ENCODE measurements around the gene TMEM94.
"Not testable (repeated sequence)": the region's sequence is repeated elsewhere in the genome, so short reads cannot be mapped to it uniquely, and the experiment has no call there.

Gene TMEM94

DNA sequence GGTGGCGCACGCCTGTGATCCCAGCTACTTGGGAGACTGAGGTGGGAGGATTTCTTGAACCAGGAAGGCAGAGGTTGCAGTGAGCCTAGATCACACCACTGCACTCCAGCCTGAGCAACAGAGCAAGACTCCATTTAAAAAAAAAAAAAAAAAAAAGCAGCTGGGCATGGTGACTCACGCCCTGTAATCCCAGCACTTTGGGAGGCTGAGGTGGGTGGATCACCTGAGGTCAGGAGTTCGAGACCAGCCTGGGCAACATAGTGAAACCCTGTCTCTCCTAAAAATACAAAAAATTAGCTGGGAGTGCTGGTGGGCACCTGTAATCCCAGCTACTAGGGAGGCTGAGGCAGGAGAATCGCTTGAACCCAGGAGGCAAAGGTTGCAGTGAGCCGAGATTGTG is 10.5 kb upstream of the TMEM94 start:
- not testable (repeated sequence) for DNase-seq (ENCODE audit: low spot score)

DNA sequence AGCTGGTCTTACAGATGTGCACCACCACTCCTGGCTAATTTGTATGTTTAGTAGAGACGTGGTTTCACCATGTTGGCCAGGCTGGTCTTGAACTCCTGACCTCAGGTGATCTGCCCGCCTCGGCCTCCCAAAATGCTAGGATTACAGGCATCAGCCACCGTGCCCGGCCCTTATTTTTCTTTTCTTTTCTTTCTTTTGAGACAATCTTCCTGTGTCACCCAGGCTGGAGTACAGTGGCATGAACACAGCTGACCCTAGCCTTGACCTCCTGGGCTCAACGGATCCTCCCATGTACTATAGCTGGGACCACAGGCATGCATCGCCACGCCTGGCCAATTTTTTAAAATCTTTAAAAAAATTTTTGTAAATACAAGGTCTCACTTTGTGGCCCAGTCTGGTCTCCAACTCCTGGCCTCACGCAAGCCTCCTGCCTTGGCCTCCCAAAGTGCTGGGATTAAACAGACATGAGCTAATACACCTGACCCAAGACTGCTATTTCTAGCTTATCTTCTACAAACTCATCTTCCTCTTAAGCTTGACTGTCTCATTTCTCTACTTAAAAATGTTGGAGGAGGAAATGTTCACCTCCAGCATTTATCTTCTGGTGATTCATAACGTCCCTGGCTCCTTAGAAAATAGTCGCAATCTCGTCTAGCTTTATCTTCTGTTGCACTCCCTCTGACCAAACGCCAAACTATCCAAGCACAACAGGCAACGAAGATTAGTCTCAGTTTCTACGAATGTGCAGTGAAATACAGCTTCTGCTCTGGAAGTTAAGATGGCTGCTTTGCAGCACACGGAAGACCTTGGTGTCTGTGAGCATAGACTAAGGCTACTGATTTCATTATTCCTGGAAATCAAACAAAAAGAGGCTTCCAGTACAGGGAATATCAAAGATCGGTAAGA is 8.2 kb upstream of the TMEM94 start:
- no peak for DNase-seq (ENCODE audit: low spot score)

- DNase-seq (ENCODE audit: low spot score): no peak
These were observed 6.2 kb upstream of the TMEM94 start for GRCh38 chr17:75450270-75450669.

GRCh38 chr17:75454193-75454592 is 2.2 kb upstream of the TMEM94 start:
- no peak for DNase-seq (ENCODE audit: low spot score)

- not testable (repeated sequence) for DNase-seq (ENCODE audit: low spot score)
These were observed 1.8 kb upstream of the TMEM94 start for GRCh38 chr17:75454672-75455071.

- no peak for DNase-seq (ENCODE audit: low spot score)
These were observed 407 bp upstream of the TMEM94 start for GRCh38 chr17:75456039-75456416.

GRCh38 chr17:75457047-75457654 is 716 bp downstream of the TMEM94 start:
- DNase-seq (ENCODE audit: low spot score): peak; percentile 75

DNA sequence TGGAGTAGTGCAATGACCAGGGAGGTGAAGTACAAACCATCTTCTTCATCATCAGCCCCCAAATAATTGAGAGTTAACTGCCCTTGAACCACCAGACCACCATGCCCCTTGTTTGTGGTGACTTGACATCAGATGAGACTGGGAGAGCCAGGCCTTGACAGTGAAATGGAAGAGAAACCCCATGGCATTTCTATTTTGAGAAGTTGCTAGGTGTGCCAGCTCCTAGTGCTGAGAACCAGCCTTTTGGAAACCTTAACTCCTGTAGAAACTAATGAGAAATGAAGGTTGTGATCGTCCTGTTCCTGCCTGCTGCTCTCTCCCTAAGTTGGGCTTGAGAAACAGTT is 2.8 kb downstream of the TMEM94 start:
- no peak for DNase-seq (ENCODE audit: low spot score)

GRCh38 chr17:75459590-75460267 is 3.3 kb downstream of the TMEM94 start:
- no peak for DNase-seq (ENCODE audit: low spot score)

- no peak for DNase-seq (ENCODE audit: low spot score)
These were observed 3.9 kb downstream of the TMEM94 start for GRCh38 chr17:75460295-75460694.

DNA sequence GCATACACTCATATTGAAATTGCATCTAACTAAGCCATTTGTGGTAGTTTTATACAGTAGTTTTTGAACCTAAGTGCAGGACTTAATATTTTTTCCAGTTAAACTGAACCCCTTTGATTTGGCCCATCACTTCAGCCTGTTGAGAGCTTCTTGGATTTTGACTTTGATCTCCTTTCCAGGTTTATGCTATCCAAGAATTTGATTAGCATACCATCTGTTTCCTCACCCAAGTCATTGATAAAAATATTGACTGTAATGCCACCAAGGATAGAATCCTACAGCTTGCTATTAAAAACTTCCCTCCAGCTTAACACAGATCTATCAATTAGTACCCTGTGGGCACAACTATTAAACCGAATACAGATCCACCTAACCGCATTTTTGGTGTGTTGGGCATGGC is 7.2 kb downstream of the TMEM94 start:
- no peak for DNase-seq (ENCODE audit: low spot score)

- no peak for DNase-seq (ENCODE audit: low spot score)
These were observed 8.6 kb downstream of the TMEM94 start for GRCh38 chr17:75465039-75465438.

- no peak for DNase-seq (ENCODE audit: low spot score)
These were observed 11.9 kb downstream of the TMEM94 start for GRCh38 chr17:75468291-75468754.

GRCh38 chr17:75468779-75469373 is 12.4 kb downstream of the TMEM94 start:
- no peak for DNase-seq (ENCODE audit: low spot score)

GRCh38 chr17:75471207-75471606 is 14.8 kb downstream of the TMEM94 start:
- DNase-seq (ENCODE audit: low spot score): no peak

DNA sequence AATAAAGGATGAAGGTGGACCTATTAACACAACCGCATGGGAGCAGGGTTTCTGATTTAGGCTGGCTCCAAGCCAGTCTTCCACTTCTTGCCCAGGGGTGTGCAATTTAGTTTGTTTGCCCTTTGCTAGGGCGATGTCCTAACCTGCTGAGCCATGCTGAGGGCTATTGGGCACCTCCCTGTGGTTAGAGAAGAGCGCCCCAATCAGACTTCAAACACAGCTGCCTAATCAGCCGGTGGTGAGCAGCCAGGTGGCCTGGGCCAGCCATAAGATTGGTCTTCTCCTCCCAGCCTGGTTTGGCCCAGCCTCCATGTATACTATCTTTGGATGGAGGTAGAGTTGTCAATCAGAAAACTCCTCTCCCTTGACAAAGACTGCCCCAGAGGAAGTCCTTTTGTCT is 15.7 kb downstream of the TMEM94 start:
- DNase-seq (ENCODE audit: low spot score): no peak

DNA sequence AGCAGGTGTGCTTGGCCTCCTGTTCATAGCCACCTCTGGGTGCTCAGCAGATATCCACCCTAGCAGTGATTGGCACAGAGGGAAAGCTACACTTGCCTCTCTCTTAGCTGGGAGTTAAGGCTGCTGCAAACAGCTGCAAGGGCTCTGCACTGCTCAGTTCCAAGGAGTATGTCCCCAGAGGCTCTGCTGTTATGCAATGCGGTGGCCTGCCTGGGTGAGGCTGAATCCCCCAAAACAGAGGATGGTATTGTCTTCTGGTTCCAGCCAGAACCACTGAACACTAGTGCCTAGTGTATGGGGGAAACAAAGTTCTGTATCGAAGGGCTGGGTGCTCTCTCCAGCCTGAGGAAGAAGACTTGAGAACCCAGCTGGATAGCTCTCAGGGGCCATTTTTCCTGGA is 16.8 kb downstream of the TMEM94 start:
- no peak for DNase-seq (ENCODE audit: low spot score)

- no peak for DNase-seq (ENCODE audit: low spot score)
These were observed 18.3 kb downstream of the TMEM94 start for GRCh38 chr17:75474736-75475135.

DNA sequence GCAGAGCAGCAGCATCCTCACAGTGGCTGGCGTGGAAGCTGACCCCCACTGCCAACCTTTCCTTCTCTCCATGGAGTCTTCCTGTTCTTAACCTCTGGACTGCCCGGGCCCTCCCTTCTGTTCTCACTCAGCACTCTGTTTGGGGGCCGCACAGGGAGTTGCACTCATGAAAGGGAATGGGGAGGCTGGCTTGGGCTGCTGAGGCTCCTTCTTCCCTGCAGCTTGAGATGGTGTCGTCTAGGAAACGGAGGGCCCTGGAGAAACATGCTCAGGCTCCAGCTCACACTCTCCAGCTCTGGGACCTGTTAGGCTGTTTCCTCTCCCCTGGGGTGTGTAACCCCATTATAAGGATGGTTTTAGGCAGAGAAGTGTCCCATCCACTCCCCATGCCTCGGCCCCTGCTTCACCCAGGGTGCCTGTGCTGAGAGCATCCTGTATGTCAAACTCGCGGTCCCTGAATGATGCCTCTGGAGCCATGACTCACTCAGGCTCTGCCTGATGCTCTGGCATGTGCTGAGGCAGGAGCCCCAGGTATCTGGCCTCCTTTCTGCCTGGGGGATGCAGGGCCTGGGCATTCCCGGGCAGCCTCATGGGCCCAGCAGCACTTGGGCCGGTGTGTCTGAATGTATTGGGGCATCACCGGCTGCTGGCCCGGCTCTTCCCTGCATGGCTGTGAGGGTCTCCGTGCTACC is 18.9 kb downstream of the TMEM94 start:
- no peak for DNase-seq (ENCODE audit: low spot score)

- DNase-seq (ENCODE audit: low spot score): no peak
These were observed 19.4 kb downstream of the TMEM94 start for GRCh38 chr17:75475851-75476250.

DNA sequence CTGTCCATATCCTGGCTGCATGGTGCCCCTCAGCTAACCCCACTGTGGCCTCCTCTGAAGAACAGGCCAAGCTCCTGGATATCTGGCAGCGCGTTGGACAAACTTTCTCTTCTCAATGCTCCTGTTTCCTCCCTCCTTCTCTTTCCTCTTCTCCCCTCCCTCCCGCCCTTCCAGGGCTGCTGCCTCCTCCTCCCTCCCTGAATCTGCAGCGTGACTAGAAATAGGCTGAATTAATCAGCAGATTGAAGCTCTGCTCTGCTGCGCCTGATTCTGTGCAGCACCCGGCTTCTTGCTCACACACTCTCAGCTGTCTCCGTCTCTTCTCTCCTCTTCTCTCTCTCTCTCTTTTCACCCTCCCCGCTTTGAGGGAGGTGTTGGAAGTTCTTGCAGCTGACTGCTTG is 19.8 kb downstream of the TMEM94 start:
- no peak for DNase-seq (ENCODE audit: low spot score)

All from RKO (cell line).